T-helper 2 cell treated with Interferon-gamma antibody and Interleukin-4, amounts not matched to agents 100 ng/mL and 5 ng/mL, for 36 hours (primary cell): Measurements from ENCODE around the gene LCE3B. TPM values are rescaled to one million over a fixed set of nuclear protein-coding genes. Genes with fewer than 3 reads are reported as not detected.
"Not testable (repeated sequence)": the region's sequence is repeated elsewhere in the genome, so short reads cannot be mapped to it uniquely, and the experiment has no call there.

Experiments
- intact Hi-C: fragments of 100-400 bp; cut with micrococcal nuclease; formaldehyde crosslinking; loops from one replicate; pipeline ENCODE4 v1.15.1; 2023
- total RNA-seq: library from RNA; stranded (reverse); gene quantifications from 2 replicates; pipeline ENCODE4 v1.2.3, GENCODE V29; 2022

Gene LCE3B, protein sequence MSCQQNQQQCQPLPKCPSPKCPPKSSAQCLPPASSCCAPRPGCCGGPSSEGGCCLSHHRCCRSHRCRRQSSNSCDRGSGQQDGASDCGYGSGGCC
- not detected in 2 replicates for total RNA-seq

DNA sequence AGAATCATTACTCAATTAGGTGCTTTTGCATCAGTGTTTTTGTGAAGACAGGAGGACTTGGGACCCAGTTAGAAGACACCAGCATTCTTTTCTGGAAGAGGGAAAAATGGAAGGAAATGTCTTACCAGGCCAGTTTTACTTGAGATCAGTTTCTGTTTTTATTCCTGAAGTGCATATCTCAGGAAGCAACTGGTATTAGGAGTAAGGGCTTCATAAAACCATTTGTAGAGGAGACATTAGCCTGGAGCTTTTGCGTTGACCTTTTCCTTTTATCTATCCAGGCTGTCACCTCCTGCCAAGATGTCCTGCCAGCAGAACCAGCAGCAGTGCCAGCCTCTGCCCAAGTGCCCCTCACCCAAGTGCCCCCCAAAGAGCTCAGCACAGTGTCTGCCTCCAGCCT, at the start of gene LCE3B:
Gene LCE3B, plus strand, starts transcription at position 301 of the 400 bp plus-strand sequence. Its CDS starts 0 bp downstream, at position 301.
- intact Hi-C loops: no loop called here

DNA sequence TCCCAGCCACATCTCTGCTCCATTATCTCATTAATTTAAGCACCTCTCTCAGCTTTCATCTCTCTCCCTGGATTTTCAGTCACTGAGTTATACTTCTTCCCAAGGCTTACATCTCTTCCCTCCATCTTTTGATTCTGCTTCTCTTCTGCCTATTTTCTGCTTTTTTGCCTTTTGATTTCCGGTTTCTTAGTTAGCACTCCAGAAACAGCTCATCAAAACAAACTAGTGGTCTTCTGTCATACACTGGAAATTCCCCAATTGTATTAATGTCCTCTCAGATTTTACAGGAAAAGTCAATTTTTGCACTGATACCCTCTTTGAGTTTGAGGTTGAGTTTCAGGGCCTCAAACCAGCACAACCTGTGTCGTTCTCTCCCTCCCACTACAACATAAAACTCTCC, 48.5 kb upstream of the LCE3B start:
- intact Hi-C loops: no loop called here

DNA sequence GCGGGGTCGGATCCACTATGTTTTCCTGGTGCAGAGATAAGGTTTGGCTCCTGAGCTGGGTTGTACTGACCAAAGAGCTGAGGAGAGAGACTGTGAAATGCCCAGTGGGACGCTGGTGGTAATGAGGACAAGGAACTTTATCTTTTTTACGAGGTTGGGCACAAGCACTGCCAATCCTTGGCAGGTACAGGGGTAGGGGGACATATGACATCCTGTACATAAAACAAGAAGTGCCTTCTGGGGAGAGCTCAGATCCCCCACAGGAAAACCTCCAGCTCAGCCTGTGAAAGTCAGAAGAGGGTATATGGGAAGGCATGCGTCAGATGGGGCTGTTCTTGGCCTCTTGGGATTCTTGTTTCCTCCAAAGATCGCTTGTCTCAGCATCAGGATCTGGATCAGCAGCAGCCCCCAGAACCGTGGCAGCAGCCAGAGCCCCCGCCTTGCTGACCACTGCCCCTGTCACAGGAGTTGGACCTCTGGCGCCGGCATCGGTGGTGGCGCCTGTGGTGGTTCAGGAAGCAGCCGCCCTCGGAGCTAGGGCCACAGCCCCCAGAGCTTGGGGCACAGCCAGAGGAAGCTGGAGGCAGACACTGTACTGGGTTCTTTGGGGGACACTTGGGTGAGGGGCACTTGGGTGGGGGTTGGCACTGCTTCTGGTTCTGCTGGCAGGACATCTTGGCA, 47.9 kb upstream of the LCE3B start:
- intact Hi-C loops: no loop called here

DNA sequence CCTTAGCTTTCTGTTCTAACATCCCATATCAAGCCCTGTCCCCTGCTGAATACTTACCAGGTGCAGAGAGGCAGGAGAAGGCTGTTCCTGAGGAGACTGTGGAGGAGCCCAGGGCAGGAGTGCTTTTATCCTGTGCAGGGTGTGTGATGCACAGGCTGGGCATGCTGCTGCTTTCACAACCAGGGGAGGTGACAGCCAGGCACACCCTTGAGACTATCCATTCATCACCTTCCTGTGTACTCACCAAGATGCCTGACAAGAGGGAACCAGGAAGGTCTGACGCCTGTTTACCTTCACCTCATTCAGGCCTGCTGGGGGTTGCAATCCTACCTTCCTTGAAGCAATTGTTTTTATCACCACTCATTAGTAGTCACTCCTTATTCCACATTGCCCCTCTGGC, 46.9 kb upstream of the LCE3B start, which contains the start of gene LCE3E:
Gene LCE3E, minus strand, starts transcription at position 100 of the 400 bp plus-strand sequence. CDS start 572 bp downstream, outside the sequence.
- intact Hi-C loops: no loop called here

DNA sequence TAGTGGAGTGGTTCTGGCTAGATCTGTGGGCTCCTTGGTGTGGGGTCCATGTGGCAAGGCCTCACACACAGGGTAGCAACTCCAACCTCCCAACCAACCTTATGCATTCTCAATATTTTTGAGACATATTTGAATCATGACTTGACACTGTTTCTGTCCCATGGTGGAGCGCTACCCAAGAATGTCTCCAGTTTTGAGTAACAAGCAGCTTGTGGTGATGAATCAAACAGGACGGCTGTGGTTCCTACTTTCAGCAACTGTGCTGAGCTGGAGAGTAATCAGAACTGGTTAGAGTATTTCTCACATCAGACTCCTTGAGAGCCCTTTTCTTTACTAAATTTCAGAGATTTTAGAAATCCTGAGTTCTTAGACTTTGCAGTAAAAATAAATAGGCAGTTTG, 36.4 kb upstream of the LCE3B start:
- intact Hi-C loops: no loop called here

DNA sequence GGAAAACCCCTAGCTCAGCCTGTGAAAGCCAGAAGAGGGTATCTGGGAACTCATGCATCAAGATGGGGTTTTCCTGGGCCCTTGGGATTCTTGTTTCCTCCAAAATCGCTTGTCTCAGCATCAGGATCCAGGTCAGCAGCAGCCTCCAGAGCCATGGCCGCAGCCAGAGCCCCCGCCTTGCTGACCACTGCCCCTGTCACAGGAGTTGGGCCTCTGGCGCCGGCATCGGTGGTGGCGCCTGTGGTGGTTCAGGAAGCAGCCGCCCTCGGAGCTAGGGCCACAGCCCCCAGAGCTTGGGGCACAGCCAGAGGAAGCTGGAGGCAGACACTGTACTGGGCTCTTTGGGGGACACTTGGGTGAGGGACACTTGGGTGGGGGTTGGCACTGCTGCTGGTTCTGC, 34.1 kb upstream of the LCE3B start:
- intact Hi-C loops: not testable (repeated sequence)

DNA sequence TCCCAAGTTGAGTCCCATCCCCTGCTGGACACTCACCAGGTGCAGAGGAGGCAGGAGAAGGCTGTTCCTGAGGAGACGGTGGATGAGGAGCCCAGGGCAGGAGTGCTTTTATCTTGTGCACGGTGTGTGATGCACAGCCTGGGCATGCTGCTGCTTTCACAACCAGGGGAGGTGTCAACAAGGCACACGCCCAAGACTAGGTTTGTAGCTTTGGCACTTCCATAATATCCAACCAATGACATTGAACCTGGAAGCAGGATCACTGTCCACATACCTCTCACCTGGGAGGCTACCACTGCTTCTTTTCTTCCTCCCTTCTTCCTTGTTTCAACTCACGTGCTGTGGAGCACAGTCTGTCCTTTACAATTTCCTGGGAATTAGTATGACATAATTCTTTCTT, 33.2 kb upstream of the LCE3B start, which contains the start of gene LCE3D:
Gene LCE3D, minus strand, starts transcription at position 84 of the 400 bp plus-strand sequence. CDS start 580 bp downstream, outside the sequence.
- intact Hi-C loops: no loop called here

DNA sequence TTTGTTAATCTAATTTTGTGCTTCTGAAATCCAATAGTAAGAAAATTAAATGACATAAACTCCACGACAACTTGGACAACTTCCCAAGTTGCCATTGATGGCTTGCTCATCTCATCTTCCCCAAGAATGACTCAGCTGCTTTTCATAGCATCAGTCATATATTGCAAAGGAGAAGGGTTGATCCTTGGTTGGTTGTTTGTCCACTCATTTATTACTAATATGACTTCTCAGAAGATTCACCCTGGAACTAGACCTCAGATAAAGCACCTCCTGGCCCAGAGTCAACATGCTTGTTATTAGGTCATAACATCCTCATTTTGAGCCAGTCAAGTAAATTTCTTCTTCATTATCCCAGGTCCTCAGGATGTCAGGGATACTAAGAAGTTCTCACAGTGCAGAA, 31.0 kb upstream of the LCE3B start:
- intact Hi-C loops: no loop called here

DNA sequence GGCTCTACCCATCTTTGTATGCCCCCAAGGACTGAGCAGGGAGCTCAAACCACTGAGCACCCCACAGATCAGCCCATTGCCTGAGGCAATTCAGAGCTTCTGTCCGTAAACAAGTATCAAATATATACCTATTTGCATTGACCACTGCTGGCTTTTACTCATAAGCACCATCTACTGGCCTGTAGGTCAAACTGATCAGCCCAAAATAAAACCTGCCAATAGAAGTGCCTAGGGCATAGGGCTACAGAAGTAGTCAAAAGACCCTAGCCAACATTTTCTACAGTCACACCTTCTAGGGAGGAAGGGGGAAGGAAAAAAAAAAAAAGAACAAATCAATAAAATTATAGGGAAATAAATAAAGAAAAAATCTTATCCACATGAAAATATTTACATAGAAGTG, 28.0 kb upstream of the LCE3B start:
- intact Hi-C loops: no loop called here

DNA sequence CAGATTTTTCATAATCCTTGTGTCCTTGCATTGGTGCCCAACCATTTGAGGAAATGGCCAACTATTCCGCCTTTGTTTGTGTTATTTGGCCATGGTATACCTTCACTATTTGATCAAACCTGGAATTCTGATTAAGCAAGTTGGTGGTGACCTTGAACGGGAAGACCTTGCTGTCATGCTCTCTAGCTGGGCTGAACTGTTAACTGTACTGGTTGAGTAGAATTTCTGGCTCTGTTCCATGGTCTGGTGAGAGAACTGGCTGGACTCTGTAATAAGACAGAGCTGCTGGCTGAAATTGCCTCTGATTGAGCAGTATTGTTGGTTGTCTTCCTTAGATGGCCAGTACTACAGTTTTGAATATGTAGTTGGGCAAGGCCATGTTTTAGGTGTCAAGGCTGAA, 16.6 kb upstream of the LCE3B start:
- intact Hi-C loops: no loop called here

DNA sequence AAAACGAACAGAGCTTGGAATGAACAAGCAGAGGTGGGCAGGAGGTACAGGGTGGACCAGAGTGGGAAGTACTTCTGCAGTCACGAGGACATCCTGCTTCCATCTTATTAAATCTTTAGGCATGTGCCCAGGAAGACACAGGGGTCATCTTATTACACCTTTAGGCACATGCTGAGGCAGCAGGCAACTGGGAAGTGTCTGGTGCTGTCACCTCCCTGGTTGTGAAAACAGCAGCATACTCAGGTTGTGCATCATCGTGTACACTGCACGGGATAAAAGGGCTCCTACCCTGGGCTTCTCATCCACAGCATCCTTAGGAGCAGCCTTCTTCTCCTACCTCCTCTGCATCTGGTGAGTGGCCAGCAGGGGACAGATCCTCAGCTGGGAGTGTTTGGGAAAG, 13.7 kb upstream of the LCE3B start, which contains the start of gene LCE3C:
Gene LCE3C, plus strand, starts transcription at position 301 of the 400 bp plus-strand sequence. CDS start 498 bp downstream, outside the sequence.
- intact Hi-C loops: no loop called here

DNA sequence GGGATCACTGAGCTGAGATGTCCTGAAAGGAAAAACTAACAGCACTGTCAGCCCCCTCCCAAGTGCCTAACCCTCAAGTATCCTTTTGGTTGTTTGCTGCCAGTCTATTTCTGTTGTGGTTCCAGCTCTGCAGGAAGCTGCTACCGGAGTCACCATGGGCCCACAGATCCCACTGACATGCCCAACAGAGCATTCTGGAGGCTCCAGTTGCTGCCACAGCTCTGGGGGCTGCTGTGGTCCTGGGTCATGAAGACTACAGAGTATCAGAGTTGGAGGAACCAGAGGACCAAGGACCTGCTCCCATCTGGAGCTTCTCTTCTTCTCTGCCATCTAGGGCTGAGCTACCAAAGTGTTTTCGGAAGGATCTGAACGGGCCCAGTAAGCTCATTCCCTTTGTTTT, 8.4 kb downstream of the LCE3B start:
- intact Hi-C loops: no loop called here

DNA sequence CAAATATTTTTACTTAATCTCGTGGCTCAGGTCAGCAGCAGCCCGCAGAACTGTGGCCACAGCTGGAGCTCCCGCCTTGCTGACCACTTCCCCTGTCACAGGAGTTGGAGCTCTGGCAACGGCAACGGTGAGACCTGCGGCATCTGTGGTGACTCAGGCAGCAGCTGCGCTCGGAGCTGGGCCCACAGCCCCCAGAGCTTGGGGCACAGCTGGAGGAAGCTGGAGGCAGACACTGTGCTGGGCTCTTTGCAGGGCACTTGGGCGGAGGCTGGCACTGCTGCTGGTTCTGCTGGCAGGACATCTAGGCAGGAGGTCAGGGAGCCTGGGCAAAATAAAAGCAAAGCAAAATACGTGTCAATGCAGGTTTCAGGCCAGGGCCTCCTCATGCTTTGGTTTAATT, 9.2 kb downstream of the LCE3B start, which contains the start of gene LCE3A:
Gene LCE3A, minus strand, starts transcription at position 301 of the 400 bp plus-strand sequence. Its CDS starts 0 bp downstream, at position 301.
- intact Hi-C loops: no loop called here

DNA sequence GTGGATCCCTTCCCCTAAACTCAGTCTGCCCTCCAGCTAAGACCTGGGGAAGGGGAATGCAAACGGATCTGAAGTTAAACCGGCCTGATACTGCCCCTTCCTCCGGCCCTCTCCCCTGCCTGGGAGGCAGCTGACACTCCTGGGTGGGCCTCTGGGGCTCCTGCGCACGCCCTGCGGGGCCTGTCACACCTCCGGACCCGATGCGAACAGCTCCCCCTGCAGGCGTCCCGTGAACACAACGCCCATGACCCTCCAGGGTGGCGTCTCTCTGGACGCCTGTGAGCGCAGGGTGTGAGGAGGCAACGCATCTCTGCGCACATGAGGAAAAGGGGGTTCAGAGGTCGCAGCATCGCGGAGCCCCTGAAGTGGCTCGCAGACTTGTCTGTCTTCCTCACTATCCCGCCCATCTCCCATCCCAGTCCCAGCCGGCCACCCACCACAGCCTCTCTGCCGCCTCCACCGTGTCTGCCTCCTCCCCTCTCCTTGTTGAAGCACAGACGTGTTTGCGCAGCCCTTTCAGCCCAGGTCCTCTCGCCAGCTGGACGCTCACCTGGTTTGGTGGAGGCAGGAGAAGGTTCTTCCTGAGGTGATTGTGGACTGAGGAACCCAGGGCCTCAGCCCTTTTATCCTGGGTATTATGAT, 9.7 kb downstream of the LCE3B start:
- intact Hi-C loops: no loop called here

DNA sequence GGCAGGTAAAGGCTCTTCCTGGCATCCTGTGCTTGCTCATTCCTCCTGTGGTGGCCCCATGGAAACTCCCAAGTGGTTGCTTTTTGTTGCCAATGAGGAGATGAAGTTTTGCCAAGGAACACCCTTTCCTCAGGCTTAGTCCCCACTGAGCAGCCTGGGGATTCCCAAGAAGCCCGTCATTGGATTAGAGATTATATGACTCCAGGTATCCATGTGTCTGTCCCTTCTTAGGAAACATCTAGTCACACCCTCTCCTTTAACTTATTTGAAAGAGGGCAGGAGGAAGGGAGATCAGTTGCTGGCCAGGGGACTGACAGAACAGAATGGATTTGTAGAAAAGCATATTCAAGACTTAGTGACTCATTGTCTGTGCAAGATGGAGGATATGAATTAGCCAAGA, 13.1 kb downstream of the LCE3B start:
- intact Hi-C loops: no loop called here

DNA sequence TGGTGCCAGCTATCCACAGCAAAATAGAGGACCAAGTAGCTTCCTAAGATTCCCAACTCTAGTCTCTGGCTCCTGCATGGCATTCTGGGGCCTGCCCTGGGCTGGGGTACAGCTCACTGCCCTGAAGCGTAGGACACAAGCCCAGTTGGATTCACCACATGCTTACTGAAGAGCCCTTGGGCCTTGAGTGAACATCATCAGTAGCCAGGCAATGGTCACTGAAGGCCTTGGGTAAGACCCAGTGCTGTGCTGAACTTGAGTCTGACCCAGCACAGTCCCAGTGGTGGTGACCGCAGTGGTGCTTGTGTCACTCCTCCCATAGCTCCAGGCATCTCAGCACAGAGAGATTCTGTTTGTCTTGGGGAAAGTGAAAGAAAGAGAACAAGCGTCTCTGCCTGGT, 17.0 kb downstream of the LCE3B start:
- intact Hi-C loops: no loop called here

DNA sequence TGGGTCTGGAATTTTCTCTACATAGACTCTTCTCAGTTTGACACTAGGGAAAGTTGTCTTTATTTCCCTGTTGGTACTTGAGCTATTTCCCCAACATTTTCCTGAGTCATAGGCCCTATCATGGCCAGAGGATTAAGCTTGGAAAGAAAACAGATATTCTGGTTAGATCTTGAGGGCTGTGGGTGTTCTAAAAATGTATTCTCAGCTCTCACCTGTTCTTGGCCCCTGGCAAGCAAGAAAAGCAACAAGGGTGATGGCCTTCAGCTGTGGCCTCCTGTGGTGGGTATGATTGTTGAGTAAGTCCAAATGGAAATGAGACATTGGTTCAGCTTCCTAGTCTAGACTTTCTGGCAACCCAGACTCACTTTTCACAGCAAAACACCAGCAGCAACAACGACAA, 26.7 kb downstream of the LCE3B start:
- intact Hi-C loops: no loop called here

DNA sequence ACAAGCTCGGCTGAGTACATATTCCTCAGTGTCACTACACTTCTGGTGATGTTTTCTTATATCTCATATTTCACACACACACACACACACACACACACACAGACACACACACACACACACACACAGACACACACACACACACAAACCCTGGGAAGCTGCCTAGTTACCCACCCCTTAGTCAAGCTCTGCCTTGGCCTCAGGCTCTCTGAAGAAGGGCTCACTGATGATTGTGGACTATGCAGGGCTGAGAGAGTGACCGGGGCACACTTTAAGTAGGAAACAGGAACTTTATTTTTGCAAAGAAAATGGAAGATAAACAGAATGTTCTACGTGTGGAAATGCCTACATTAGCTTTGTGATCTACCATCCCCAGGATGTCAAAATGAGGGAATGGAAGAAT, 30.3 kb downstream of the LCE3B start:
- intact Hi-C loops: no loop called here

DNA sequence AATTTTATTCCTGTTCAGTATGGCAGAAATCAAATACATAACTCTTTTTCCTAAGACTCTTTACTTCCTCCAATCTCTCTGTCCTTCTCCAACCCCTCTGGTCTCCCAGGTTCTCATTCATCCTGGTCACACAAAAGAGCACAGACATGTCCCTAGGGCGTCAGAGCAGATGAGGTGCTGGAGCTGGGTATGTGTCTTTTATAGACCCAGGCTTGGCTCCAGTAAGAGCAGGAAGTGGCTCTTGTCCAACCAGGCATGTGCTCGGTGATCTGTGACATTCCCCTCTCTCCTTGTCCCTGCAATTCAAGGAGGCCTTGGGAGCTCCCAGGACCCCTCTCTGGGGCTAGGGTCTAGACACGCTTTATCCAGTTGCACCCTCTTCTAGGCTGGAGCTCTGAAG, 31.5 kb downstream of the LCE3B start:
- intact Hi-C loops: no loop called here

DNA sequence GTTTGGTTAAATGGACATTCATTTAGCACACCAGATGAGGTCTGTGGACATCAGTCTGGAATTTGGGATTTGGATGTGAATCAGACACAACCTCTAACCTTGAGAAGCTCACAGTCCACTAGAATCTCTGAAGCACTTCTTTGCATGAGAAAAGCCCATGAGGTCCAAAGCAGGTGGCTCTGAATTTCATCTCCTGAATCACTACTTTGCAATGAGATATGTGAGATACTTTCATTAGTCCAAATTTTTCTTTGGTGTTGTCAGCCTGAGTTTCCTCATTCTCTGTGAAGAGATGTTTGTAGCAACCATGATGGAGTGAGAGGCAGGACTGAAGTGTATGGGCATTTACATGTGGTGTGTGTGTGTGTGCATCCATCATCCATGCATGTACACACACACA, 33.0 kb downstream of the LCE3B start:
- intact Hi-C loops: no loop called here

DNA sequence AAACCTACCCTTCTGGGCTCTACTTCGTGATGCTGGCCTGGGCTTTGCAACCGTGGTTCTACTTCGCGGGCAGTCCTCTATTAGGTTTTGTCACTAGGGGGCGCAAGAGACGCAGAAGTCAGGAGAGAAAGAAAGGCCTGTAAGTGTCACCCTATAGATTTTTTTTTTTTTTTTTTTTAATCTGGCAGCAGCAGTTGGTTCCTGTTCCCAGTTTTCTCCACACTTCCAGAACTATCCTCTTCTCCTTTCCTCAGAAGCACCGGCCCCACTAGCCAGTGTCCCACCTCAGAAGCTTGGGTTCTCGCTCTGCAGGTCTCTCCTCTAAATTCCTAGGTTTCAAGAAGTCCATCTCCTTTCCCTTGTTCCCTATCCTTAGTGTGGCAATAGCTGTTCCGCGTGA, 40.5 kb downstream of the LCE3B start:
- intact Hi-C loops: loop anchor here (5.0 kb wide), 1 partner anchor 568 kb away; no protein-coding TSS in a partner anchor

DNA sequence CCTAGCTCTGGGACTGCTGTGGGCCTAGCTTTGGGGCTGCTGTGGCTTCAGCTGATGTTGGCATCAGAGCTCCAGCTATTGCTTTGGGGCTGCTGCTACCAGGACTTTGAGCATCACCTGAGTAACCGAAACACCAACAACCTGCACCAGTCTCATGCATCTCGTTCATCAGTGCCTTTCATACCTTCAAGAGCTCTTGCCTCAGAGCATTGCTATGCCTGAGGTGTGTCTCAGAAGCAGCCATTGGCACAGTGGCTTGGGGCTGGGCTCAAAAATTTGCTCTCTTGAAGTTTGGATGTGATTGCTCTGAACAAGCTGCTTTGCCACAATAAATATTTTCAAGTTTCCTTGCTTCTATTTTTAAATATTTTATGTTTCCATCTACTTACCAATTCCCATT, 42.8 kb downstream of the LCE3B start:
- intact Hi-C loops: no loop called here
